Mesendoderm (in vitro differentiated cells): ENCODE data around the gene MAP3K8.

Experiments
- DNase-seq: peaks from one replicate; pipeline ENCODE4 v3.0.0; 2013
- H2AK5ac ChIP-seq: 2 replicates; pipeline ENCODE4 v1.6.1; 2013; ENCODE audit warnings: low read length, inconsistent platforms
- H2BK120ac ChIP-seq: 2 replicates; pipeline ENCODE4 v1.6.1; 2013; ENCODE audit warnings: low read depth, mild to moderate bottlenecking, low read length, moderate library complexity, mixed read lengths
- H2BK15ac ChIP-seq: replicated peaks from 2 replicates; pipeline ENCODE4 v1.6.1; 2013; ENCODE audit warnings: low read depth, mild to moderate bottlenecking, moderate library complexity
- H2BK5ac ChIP-seq: 2 replicates; pipeline ENCODE4 v1.6.1; 2013; ENCODE audit warnings: low read length, inconsistent platforms
- H3K18ac ChIP-seq: 2 replicates; pipeline ENCODE4 v1.6.1; 2013; ENCODE audit warnings: mild to moderate bottlenecking, low read length, mixed read lengths
- H3K23ac ChIP-seq: one replicate; pipeline ENCODE4 v1.6.1; 2013; ENCODE audit warnings: low read length
- H3K27ac ChIP-seq: 2 replicates; pipeline ENCODE4 v1.5.1; 2013; ENCODE audit warnings: low read depth, mild to moderate bottlenecking, inconsistent platforms, low read length, moderate library complexity
- H3K27me3 ChIP-seq: 2 replicates; pipeline ENCODE4 v1.6.1; 2013; ENCODE audit warnings: low read length, control low read depth, mild to moderate bottlenecking, inconsistent platforms; ENCODE audit not compliant: insufficient read depth, poor library complexity
- H3K36me3 ChIP-seq: 2 replicates; pipeline ENCODE4 v1.6.1; 2013; ENCODE audit warnings: low read length, inconsistent platforms; ENCODE audit not compliant: control insufficient read depth, insufficient read depth
- H3K4ac ChIP-seq: one replicate; pipeline ENCODE4 v1.6.1; 2013; ENCODE audit warnings: low read depth, mild to moderate bottlenecking, low read length, moderate library complexity
- H3K4me1 ChIP-seq: 2 replicates; pipeline ENCODE4 v1.6.1; 2013; ENCODE audit warnings: low read depth, low read length, inconsistent platforms; ENCODE audit not compliant: control insufficient read depth
- H3K4me2 ChIP-seq: 2 replicates; pipeline ENCODE4 v1.6.1; 2013; ENCODE audit warnings: low read length
- H3K4me3 ChIP-seq: 2 replicates; pipeline ENCODE4 v1.5.1; 2013; ENCODE audit warnings: mild to moderate bottlenecking, low read length
- H3K56ac ChIP-seq: one replicate; pipeline ENCODE4 v1.6.1; 2013; ENCODE audit warnings: low read length
- H3K79me1 ChIP-seq: 2 replicates; pipeline ENCODE4 v1.6.1; 2013; ENCODE audit warnings: low read length, inconsistent platforms
- H3K79me2 ChIP-seq: 2 replicates; pipeline ENCODE4 v1.6.1; 2013; ENCODE audit warnings: mild to moderate bottlenecking, low read length; ENCODE audit not compliant: control insufficient read depth, insufficient read depth
- H3K9ac ChIP-seq: 2 replicates; pipeline ENCODE4 v1.6.1; 2013; ENCODE audit warnings: low read length, inconsistent platforms
- H4K5ac ChIP-seq: one replicate; pipeline ENCODE4 v1.6.1; 2013; ENCODE audit warnings: low read length
- H4K8ac ChIP-seq: one replicate; pipeline ENCODE4 v1.6.1; 2013; ENCODE audit warnings: low read depth, mild to moderate bottlenecking, control low read depth, low read length, moderate library complexity
- WGBS: extraction: QIAGEN DNeasy Blood & Tissue Kit; methylation state at CpG from one replicate; pipeline ENCODE4 v1.1.7; 2013; ENCODE audit warnings: low lambda C conversion rate, missing lambda C conversion rate; ENCODE audit not compliant: insufficient coverage; ENCODE audit errors: extremely low coverage; 5-methylcytosine and 5-hydroxymethylcytosine counted together

The MAP3K8 gene

DNA sequence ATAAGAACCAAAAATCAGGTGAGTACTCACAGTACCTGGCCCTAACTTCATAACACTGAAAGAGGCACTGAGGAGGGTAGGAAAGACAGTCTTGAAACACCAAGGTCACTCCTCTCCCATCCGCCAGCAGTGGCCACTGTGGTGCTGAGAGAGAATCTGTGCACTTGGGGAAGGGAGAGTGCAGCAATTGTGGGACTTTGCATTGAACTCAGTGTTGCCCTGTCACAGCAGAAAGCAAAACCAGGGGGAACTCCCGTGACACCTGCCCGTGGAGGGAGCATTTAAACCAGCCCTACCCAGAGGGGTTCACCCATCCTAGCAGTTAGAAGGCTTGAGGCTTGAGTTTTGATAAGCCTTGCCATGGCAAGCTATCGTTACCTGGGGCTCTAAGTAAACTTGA, 35.2 kb upstream of the MAP3K8 start:
- no peak overlapping the region for H2BK15ac ChIP-seq
- H4K8ac ChIP-seq = no peak overlapping the region
- H3K4me3 ChIP-seq = no peak overlapping the region
- WGBS = no CpG with 5 or more reads among the region's 4 CpGs
- no peak overlapping the region for H3K23ac ChIP-seq
- H3K18ac ChIP-seq = no peak overlapping the region
- H3K27ac ChIP-seq = no peak overlapping the region
- H3K56ac ChIP-seq = no peak overlapping the region
- DNase-seq = no peak
- no peak overlapping the region for H3K4ac ChIP-seq
- H3K79me1 ChIP-seq = no peaks in the 10 kb centered on the region
- no peak overlapping the region for H3K4me2 ChIP-seq
- H2AK5ac ChIP-seq = no peak overlapping the region
- H2BK120ac ChIP-seq = no peak overlapping the region
- no peaks in the 10 kb centered on the region for H3K4me1 ChIP-seq
- H3K79me2 ChIP-seq = no peaks in the 10 kb centered on the region
- H3K27me3 ChIP-seq = no peaks in the 10 kb centered on the region
- no peak overlapping the region for H3K9ac ChIP-seq
- H3K36me3 ChIP-seq = no peaks in the 10 kb centered on the region
- no peak overlapping the region for H2BK5ac ChIP-seq
- H4K5ac ChIP-seq = no peak overlapping the region

DNA sequence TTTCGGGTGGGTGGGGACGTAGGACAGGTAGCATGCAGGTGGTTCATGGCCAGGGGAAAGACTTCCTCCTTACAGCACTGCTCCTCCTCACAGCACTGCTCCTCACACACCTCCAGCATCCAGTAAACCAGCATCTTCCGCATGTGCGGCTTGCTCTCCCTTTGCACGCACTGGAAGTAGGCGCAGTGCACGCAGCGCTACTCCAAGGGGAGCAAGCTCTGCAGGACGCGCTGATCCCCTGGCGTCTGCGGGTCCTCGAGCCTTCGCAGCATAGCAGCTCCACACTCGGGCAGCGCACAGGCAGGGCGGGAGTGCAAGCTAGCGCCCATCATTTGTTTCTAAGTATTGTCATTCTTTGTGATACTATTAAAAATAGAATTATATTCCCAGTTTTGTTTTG, 30.5 kb upstream of the MAP3K8 start:
- no peak overlapping the region for H3K4ac ChIP-seq
- no peaks in the 10 kb centered on the region for H3K4me1 ChIP-seq
- H4K5ac ChIP-seq = no peak overlapping the region
- H2BK5ac ChIP-seq = no peak overlapping the region
- H3K23ac ChIP-seq = no peak overlapping the region
- no peak overlapping the region for H3K4me2 ChIP-seq
- no peak overlapping the region for H2BK15ac ChIP-seq
- no peak overlapping the region for H3K56ac ChIP-seq
- no peak overlapping the region for H3K4me3 ChIP-seq
- H3K27me3 ChIP-seq = no peaks in the 10 kb centered on the region
- H3K36me3 ChIP-seq = no peaks in the 10 kb centered on the region
- no peak overlapping the region for H2BK120ac ChIP-seq
- no peaks in the 10 kb centered on the region for H3K79me2 ChIP-seq
- no peaks in the 10 kb centered on the region for H3K79me1 ChIP-seq
- no peak overlapping the region for H2AK5ac ChIP-seq
- no peak overlapping the region for H3K9ac ChIP-seq
- no peak overlapping the region for H3K18ac ChIP-seq
- H4K8ac ChIP-seq = no peak overlapping the region
- no peak for DNase-seq
- H3K27ac ChIP-seq = no peak overlapping the region
- WGBS = no CpG with 5 or more reads among the region's 18 CpGs

DNA sequence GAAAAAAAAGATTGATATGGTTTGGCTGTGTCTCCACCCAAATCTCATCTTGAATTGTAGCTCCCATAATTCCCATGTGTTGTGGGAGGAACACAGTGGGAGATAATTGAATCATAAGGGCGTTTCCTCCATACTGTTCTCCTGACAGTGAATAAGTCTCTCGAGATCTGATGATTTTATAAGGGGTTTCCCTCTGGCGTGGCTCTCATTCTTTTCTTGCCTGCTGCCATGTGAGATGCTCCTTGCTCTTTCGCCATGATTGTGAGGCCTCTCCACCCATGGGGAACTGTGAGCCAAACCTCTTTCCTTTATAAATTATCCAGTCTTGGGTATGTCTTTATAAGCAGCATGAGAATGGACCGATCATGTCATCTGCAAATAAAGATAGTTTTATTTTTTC, 29.4 kb upstream of the MAP3K8 start:
- DNase-seq = no peak
- Histone ChIP-seq H3K23ac (no peak overlapping the region), H3K36me3 (no peaks in the 10 kb centered on the region), H3K4me3 (no peak overlapping the region), H2BK120ac (no peak overlapping the region), H3K18ac (no peak overlapping the region), H3K9ac (no peak overlapping the region), H2AK5ac (no peak overlapping the region), H3K27me3 (no peaks in the 10 kb centered on the region), H3K79me1 (no peaks in the 10 kb centered on the region), H3K79me2 (no peaks in the 10 kb centered on the region), H3K56ac (no peak overlapping the region), H2BK5ac (no peak overlapping the region), H3K4me1 (no peaks in the 10 kb centered on the region), H2BK15ac (no peak overlapping the region), H3K4ac (no peak overlapping the region), H3K27ac (no peak overlapping the region), H4K5ac (no peak overlapping the region), H3K4me2 (no peak overlapping the region), H4K8ac (no peak overlapping the region)
- no CpG with 5 or more reads among the region's 5 CpGs for WGBS

DNA sequence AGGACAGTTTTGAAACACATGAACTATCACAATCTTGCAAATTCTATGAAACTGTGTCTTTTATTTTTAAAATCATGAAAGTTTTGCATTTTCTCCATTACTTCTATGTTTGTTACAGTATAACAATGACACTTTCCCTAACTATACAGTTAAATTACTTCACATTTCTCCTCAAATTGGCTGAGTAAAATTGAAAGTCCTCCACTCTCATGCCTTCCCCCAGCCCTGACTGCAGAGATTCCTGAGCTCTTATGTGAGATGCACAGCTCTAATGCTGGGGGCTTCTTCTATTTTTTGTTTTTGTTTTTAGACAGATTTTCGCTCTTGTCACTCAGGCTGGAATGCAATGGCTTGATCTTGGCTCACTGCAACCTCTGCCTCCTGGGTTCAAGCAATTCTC, 22.7 kb upstream of the MAP3K8 start:
- no peaks in the 10 kb centered on the region for H3K79me1 ChIP-seq

DNA sequence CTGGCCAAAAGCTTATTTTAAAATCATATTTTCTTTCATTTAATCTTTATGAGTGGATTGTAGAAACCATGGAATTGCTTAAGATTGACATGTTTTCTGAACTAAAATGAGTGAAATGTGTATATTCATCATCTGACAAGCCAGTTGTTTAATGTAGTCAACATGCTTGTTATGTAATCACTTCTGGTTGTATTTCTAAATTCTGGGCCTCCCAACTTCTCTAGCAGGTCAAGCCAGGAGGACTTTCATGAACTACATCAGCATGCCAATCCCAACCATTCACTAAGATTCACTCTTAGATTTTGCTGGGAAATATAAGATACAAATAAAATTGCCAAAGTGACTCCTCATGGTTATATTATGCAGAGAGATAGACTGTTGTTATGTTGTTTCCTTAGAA, 21.1 kb upstream of the MAP3K8 start:
- no peaks in the 10 kb centered on the region for H3K27me3 ChIP-seq
- H3K56ac ChIP-seq = no peak overlapping the region
- no peak overlapping the region for H3K4me3 ChIP-seq

More for the DNA sequence above, 22.7 kb upstream of the MAP3K8 start:
- Histone ChIP-seq H3K79me2 (no peaks in the 10 kb centered on the region), H3K4me3 (no peak overlapping the region), H3K27me3 (no peaks in the 10 kb centered on the region), H2BK5ac (no peak overlapping the region), H2AK5ac (no peak overlapping the region), H4K5ac (no peak overlapping the region), H3K4ac (no peak overlapping the region), H2BK15ac (no peak overlapping the region), H3K9ac (no peak overlapping the region), H3K36me3 (no peaks in the 10 kb centered on the region), H3K27ac (no peak overlapping the region), H4K8ac (no peak overlapping the region), H3K4me2 (no peak overlapping the region), H3K56ac (no peak overlapping the region), H2BK120ac (no peak overlapping the region), H3K4me1 (no peaks in the 10 kb centered on the region), H3K23ac (no peak overlapping the region), H3K18ac (no peak overlapping the region)
- no CpG with 5 or more reads among the region's 1 CpG for WGBS
- DNase-seq = no peak

DNA sequence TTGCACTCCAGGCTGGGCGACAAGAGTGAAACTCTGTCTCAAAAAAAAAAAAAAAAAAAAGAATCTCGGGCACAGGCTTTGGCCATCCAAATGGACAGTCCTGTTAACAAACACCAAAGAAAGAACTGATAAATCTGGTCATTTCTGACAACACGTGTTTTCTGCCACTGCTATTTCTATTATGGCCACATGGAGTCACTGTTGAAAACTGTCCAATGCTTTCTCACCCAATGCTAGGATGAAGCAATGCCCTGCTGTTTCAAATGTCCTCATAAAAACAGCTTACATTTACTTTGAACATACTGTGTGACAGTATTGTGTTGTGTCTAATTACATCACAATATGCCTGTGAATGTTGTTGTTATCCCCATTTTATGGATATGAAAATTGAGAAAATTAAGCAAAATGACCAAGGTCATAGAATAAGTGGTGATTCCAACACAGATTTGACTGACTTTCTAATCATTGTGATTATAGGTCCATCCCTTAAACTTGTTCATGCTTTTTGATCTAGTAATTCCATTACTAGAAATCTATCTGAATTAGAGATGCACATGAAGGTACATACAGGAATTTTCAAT, 19.9 kb upstream of the MAP3K8 start:
- peak; percentile 61 for DNase-seq
- Histone ChIP-seq H3K9ac (no peak overlapping the region), H3K4ac (no peak overlapping the region), H4K5ac (no peak overlapping the region), H3K23ac (no peak overlapping the region), H3K4me3 (no peak overlapping the region), H3K56ac (no peak overlapping the region), H2AK5ac (no peak overlapping the region), H3K79me2 (no peaks in the 10 kb centered on the region), H2BK15ac (no peak overlapping the region), H3K18ac (no peak overlapping the region), H3K79me1 (no peaks in the 10 kb centered on the region), H2BK5ac (no peak overlapping the region), H3K4me1 (no peaks in the 10 kb centered on the region), H2BK120ac (no peak overlapping the region), H3K27ac (no peak overlapping the region), H3K36me3 (no peaks in the 10 kb centered on the region), H3K4me2 (no peak overlapping the region), H3K27me3 (no peaks in the 10 kb centered on the region), H4K8ac (no peak overlapping the region)
- WGBS = no CpG with 5 or more reads among the region's 3 CpGs

More for the DNA sequence above, 21.1 kb upstream of the MAP3K8 start:
- Histone ChIP-seq H2BK120ac (no peak overlapping the region), H3K79me2 (no peaks in the 10 kb centered on the region), H3K36me3 (no peaks in the 10 kb centered on the region), H2AK5ac (no peak overlapping the region), H3K79me1 (no peaks in the 10 kb centered on the region), H3K27ac (no peak overlapping the region), H4K8ac (no peak overlapping the region), H3K4me2 (no peak overlapping the region), H2BK15ac (no peak overlapping the region), H4K5ac (no peak overlapping the region), H3K4me1 (no peaks in the 10 kb centered on the region), H3K18ac (no peak overlapping the region), H2BK5ac (no peak overlapping the region), H3K23ac (no peak overlapping the region), H3K9ac (no peak overlapping the region), H3K4ac (no peak overlapping the region)
- DNase-seq = no peak
